Endothelial cell of umbilical vein (primary cell): ENCODE data around the gene MTCL1. TPM values are rescaled to one million over a fixed set of nuclear protein-coding genes. Genes with fewer than 3 reads are reported as not detected.

Source experiments
- BruUV-seq: library from RNA; stranded (reverse); fragments of 400-500 nt; replicated peaks from 2 replicates; lab custom pipeline; 2021; lab: Mats Ljungman, UMichigan
- CTCF ChIA-PET: fragments of 300-600, 350-600 bp; sonication (Branson Sonifier 250); formaldehyde crosslinking; loops from one replicate; lab custom pipeline; 2021; ENCODE audit warnings: antibody characterized with exemption, inconsistent platforms; lab: Charles Lee
- POLR2A ChIA-PET: fragments of 300-600, 350-600 bp; sonication (Branson Sonifier 250); formaldehyde crosslinking; loops from one replicate; lab custom pipeline; 2021; ENCODE audit warnings: antibody characterized with exemption, inconsistent platforms; lab: Charles Lee
- DNase-seq: peaks from one replicate; pipeline ENCODE4 v3.0.0-alpha.2; 2011; ENCODE audit warnings: low read depth, low spot score
- FAIRE-seq: peaks from 2 replicates; lab custom pipeline; 2011; peaks lifted over from hg19 to GRCh38; lab: Jason Lieb, UNC
- H2AFZ ChIP-seq: 2 replicates; pipeline ENCODE4 v1.6.0; 2012; ENCODE audit warnings: low read depth, low read length, control low read depth, inconsistent platforms
- H3K27ac ChIP-seq: 2 replicates; pipeline ENCODE4 v1.5.1; 2011; ENCODE audit warnings: low read depth, mild to moderate bottlenecking, control low read depth, low read length, moderate library complexity; ENCODE audit not compliant: insufficient read depth
- H3K27me3 ChIP-seq, 2 experiments: 2 replicates each; pipeline versions ENCODE4 v1.6.0 to v1.6.1; 2011; ENCODE audit warnings: low read length in 2 of 2, mixed read lengths in 1 of 2; ENCODE audit not compliant: control insufficient read depth in 2 of 2, insufficient read depth in 2 of 2
- H3K36me3 ChIP-seq, 2 experiments: 2 replicates in 1 of 2; 3 replicates in 1 of 2; pipeline ENCODE4 v1.5.1; 2011; ENCODE audit warnings: low read length in 2 of 2, mild to moderate bottlenecking in 1 of 2, moderate library complexity in 1 of 2; ENCODE audit not compliant: control insufficient read depth in 2 of 2, insufficient read depth in 2 of 2; ENCODE audit errors: extremely low read depth in 1 of 2
- H3K4me1 ChIP-seq: 3 replicates; pipeline ENCODE4 v1.5.1; 2011; ENCODE audit warnings: mild to moderate bottlenecking, low read length; ENCODE audit not compliant: control insufficient read depth, insufficient read depth; ENCODE audit errors: extremely low read depth
- H3K4me2 ChIP-seq: 2 replicates; pipeline ENCODE4 v1.6.1; 2011; ENCODE audit warnings: low read length, control low read depth, mixed read lengths; ENCODE audit not compliant: insufficient read depth
- H3K4me3 ChIP-seq, 3 experiments: fragments of 200-600 bp in 1 of 3; sonication (generic), shearing (Covaris generic) in 1 of 3; replicated peaks in 1 of 3; 2 replicates each; pipeline ENCODE4 v1.5.1; 2011 to 2016; ENCODE audit warnings: control low read depth in 3 of 3, low read length in 3 of 3, mild to moderate bottlenecking in 2 of 3, inconsistent platforms in 1 of 3, low read depth in 1 of 3, moderate library complexity in 1 of 3; ENCODE audit not compliant: insufficient read depth in 1 of 3
- H3K79me2 ChIP-seq: 2 replicates; pipeline ENCODE4 v1.6.0; 2012; ENCODE audit warnings: low read length, inconsistent platforms; ENCODE audit not compliant: control insufficient read depth, insufficient read depth
- H3K9ac ChIP-seq: replicated peaks from 2 replicates; pipeline ENCODE3; 2011; ENCODE audit warnings: low read length, control low read depth; ENCODE audit not compliant: insufficient read depth; ENCODE audit errors: extremely low read depth
- H3K9me1 ChIP-seq: replicated peaks from 3 replicates; pipeline ENCODE4 v1.6.0; 2011; ENCODE audit warnings: mild to moderate bottlenecking, low read length; ENCODE audit not compliant: control insufficient read depth, insufficient read depth; ENCODE audit errors: extremely low read depth
- H3K9me3 ChIP-seq: replicated peaks from 2 replicates; pipeline ENCODE4 v1.5.1; 2012; ENCODE audit warnings: low read length, inconsistent platforms; ENCODE audit not compliant: control insufficient read depth, insufficient read depth
- H4K20me1 ChIP-seq: replicated peaks from 2 replicates; pipeline ENCODE3; 2011; ENCODE audit warnings: mild to moderate bottlenecking, low read length; ENCODE audit not compliant: control insufficient read depth, insufficient read depth; ENCODE audit errors: extremely low read depth
- EZH2 ChIP-seq: IDR thresholded peaks from 2 replicates; pipeline ENCODE4 v1.6.1; 2012; ENCODE audit warnings: borderline replicate concordance, low read depth, mild to moderate bottlenecking, moderate library complexity, low read length, inconsistent platforms; ENCODE audit not compliant: severe bottlenecking
- FOS ChIP-seq: IDR thresholded peaks from 2 replicates; pipeline ENCODE4 v1.6.1; 2011; ENCODE audit warnings: mild to moderate bottlenecking, low read length, moderate library complexity, borderline replicate concordance; ENCODE audit not compliant: insufficient read depth
- GATA2 ChIP-seq: IDR thresholded peaks from 2 replicates; pipeline ENCODE4 v1.7.0; 2011; ENCODE audit warnings: low read depth, mild to moderate bottlenecking, moderate library complexity, mixed read lengths, low read length; ENCODE audit not compliant: insufficient read length, insufficient read depth
- JUN ChIP-seq: IDR thresholded peaks from 2 replicates; pipeline ENCODE4 v1.6.1; 2011; ENCODE audit warnings: borderline replicate concordance, low read depth; ENCODE audit not compliant: insufficient read length, insufficient read depth
- MYC ChIP-seq: IDR thresholded peaks from one replicate; pipeline ENCODE4 v1.6.1; 2011; ENCODE audit warnings: mild to moderate bottlenecking, low read depth, low read length
- POLR2A ChIP-seq: IDR thresholded peaks from 2 replicates; pipeline ENCODE4 v1.6.1; 2012; ENCODE audit warnings: low read depth, mild to moderate bottlenecking, control low read depth, low read length
- POLR2AphosphoS5 ChIP-seq: IDR thresholded peaks from 2 replicates; pipeline ENCODE4 v1.6.1; 2012; ENCODE audit warnings: low read depth, mild to moderate bottlenecking, control low read depth, low read length, moderate library complexity; ENCODE audit not compliant: insufficient read depth
- dilution Hi-C: fragments of 300-500 bp; cut with MboI; formaldehyde crosslinking; loops from one replicate; pipeline ENCODE4 v1.15.0; 2019; ENCODE audit warnings: low sequenced_read_pairs; ENCODE audit not compliant: extremely low pct_ligation_motif_present
- intact Hi-C: fragments of 100-400 bp; cut with micrococcal nuclease; formaldehyde crosslinking; loops from one replicate; pipeline ENCODE4 v1.10.0; 2022
- polyA plus RNA-seq, 4 experiments: library from polyadenylated mRNA; depleted of rRNA in 3 of 4; stranded (reverse) in 3 of 4; unstranded in 1 of 4; fragments of >200 nt; gene quantifications; 2 replicates each; pipeline versions ENCODE4 v1.2.1 to v1.2.3, GENCODE V29; 2011 to 2012; ENCODE audit warnings: missing spikeins in 1 of 4
- total RNA-seq: library from RNA; stranded (reverse); gene quantifications from 2 replicates; pipeline ENCODE4 v1.2.3, GENCODE V29; 2021
- TF ChIP-seq, protein P1 (sequence below), 2 donors: IDR thresholded peaks; 1 replicate in 1 of 2; 2 replicates in 1 of 2; pipeline ENCODE4 v1.5.1; 2011; ENCODE audit warnings: low read length in 2 of 2, mild to moderate bottlenecking in 2 of 2, moderate library complexity in 2 of 2, control low read depth in 1 of 2, inconsistent platforms in 1 of 2, low read depth in 1 of 2; ENCODE audit not compliant: insufficient read depth in 1 of 2; ENCODE audit errors: extremely low read depth in 1 of 2
- TF ChIP-seq, protein P2 (sequence below): IDR thresholded peaks from 2 replicates; pipeline ENCODE4 v1.6.1; 2011; ENCODE audit not compliant: insufficient read depth, insufficient read length

The MTCL1 gene
- total and polyA plus RNA-seq, 2 donors (not counting 3 experiments of a cell fraction or from before 2014, with no cell fraction given), result 11.9 to 75.7 TPM

DNA sequence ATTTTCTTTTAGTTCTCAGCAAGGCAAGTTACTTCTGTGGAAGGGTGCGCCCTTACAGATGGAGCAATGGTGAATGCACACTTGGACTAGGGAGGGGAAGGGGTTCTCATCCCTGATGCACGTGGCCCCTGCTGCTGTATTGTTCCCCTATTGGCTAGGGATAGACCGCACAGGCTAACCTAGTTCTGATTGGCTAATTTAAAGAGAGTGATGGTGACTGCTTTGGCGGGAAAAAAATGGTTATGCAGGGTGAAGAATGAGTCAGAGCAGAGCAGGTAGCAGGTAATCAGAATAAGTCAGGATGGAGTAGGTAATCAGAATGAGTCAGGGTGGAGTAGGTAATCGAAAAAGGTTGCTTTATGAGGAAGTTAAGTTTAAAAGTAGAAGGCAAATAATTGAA lies 171.5 kb downstream of the MTCL1 start:
- FAIRE-seq (no peak), DNase-seq (no peak)
- peaks cover 13 to 15% of the 10 kb centered on the region in 2 experiments for H3K27me3 ChIP-seq
- H3K27ac ChIP-seq, result no peak overlapping the region
- H2AFZ ChIP-seq, result no peak overlapping the region
- intact Hi-C loops (no loop called here), dilution Hi-C loops (no loop called here)
- CTCF ChIA-PET, result interaction anchor here (1.4 kb wide), 1 partner anchor 15 kb away, joined by 3 read pairs; no protein-coding TSS in a partner anchor
- H3K9me1 ChIP-seq, result no peaks in the 10 kb centered on the region
- no peak overlapping the region for H3K4me2 ChIP-seq
- POLR2A ChIA-PET, result no interaction called here
- no peaks in the 10 kb centered on the region for H3K4me1 ChIP-seq
- H3K4me3 ChIP-seq, result no peak overlapping the region
- BruUV-seq, result no TSS peak
- H4K20me1 ChIP-seq, result no peaks in the 10 kb centered on the region
- TF ChIP-seq MYC (no peak), JUN (no peak), POLR2AphosphoS5 (no peak), FOS (no peak), EZH2 (no peak), GATA2 (no peak), POLR2A (no peak)
- TF ChIP-seq, protein P1, sequence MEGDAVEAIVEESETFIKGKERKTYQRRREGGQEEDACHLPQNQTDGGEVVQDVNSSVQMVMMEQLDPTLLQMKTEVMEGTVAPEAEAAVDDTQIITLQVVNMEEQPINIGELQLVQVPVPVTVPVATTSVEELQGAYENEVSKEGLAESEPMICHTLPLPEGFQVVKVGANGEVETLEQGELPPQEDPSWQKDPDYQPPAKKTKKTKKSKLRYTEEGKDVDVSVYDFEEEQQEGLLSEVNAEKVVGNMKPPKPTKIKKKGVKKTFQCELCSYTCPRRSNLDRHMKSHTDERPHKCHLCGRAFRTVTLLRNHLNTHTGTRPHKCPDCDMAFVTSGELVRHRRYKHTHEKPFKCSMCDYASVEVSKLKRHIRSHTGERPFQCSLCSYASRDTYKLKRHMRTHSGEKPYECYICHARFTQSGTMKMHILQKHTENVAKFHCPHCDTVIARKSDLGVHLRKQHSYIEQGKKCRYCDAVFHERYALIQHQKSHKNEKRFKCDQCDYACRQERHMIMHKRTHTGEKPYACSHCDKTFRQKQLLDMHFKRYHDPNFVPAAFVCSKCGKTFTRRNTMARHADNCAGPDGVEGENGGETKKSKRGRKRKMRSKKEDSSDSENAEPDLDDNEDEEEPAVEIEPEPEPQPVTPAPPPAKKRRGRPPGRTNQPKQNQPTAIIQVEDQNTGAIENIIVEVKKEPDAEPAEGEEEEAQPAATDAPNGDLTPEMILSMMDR (IDR thresholded peaks at IDR 0.05; ENCODE audit: extremely low read depth in 1 of 2, insufficient read depth in 1 of 2, low read depth in 1 of 2, low read length in 2 of 2), result no peak
- TF ChIP-seq, protein P2, sequence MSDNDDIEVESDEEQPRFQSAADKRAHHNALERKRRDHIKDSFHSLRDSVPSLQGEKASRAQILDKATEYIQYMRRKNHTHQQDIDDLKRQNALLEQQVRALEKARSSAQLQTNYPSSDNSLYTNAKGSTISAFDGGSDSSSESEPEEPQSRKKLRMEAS, result no peak
- no peaks in the 10 kb centered on the region for H3K9me3 ChIP-seq
- H3K9ac ChIP-seq, result no peak overlapping the region
- no peaks in the 10 kb centered on the region for H3K36me3 ChIP-seq
- no peaks in the 10 kb centered on the region for H3K79me2 ChIP-seq
